Muscle of leg (tissue), 16 donors: ENCODE measurements around the gene TUBB. TPM values are rescaled to one million over a fixed set of nuclear protein-coding genes. Genes with fewer than 3 reads are reported as not detected.

ENCODE experiments used
- DNase-seq: peaks from one replicate; pipeline ENCODE4 v3.0.0; 2013
- H3K27ac ChIP-seq: one replicate; pipeline ENCODE4 v1.5.1; 2013; ENCODE audit warnings: mild to moderate bottlenecking, low read length, control low read depth
- H3K27me3 ChIP-seq: one replicate; pipeline ENCODE4 v1.6.1; 2013; ENCODE audit warnings: low read length; ENCODE audit not compliant: control insufficient read depth, insufficient read depth
- H3K36me3 ChIP-seq: one replicate; pipeline ENCODE4 v1.6.1; 2013; ENCODE audit warnings: low read length; ENCODE audit not compliant: control insufficient read depth, insufficient read depth
- H3K4me1 ChIP-seq: one replicate; pipeline ENCODE4 v1.6.1; 2013; ENCODE audit warnings: low read length; ENCODE audit not compliant: control insufficient read depth, insufficient read depth
- H3K4me3 ChIP-seq: one replicate; pipeline ENCODE4 v1.5.1; 2013; ENCODE audit warnings: low read length, control low read depth
- H3K9me3 ChIP-seq: replicated peaks from 2 replicates; pipeline ENCODE4 v1.6.1; 2013; ENCODE audit warnings: low read depth, low read length; ENCODE audit not compliant: control insufficient read depth
- WGBS: methylation state at CpG from one replicate; pipeline ENCODE4 v1.1.5; 2013; ENCODE audit warnings: missing lambda C conversion rate; ENCODE audit not compliant: insufficient coverage; 5-methylcytosine and 5-hydroxymethylcytosine counted together
- long read RNA-seq, 11 donors: transcript quantifications; one replicate each; lab custom pipeline, GENCODE V29; 2026
- polyA plus RNA-seq, 8 donors: library from polyadenylated mRNA; unstranded; fragments of 120-200 nt; gene quantifications; one replicate each; pipeline versions ENCODE4 v1.2.1 to v1.2.3, GENCODE V29; 2013; ENCODE audit warnings: inconsistent platforms in 1 of 8, low replicate concordance in 1 of 8; ENCODE audit not compliant: insufficient read length in 8 of 8, insufficient read depth in 1 of 8
- total RNA-seq: library from RNA; stranded (reverse); fragments of 120-200 nt; gene quantifications from one replicate; pipeline ENCODE4 v1.2.4, GENCODE V29; 2013

Gene TUBB
- total RNA-seq = 403 TPM
- polyA plus RNA-seq = 1,000 to 10,000 TPM in 3 of 8 donors, 100 to 1,000 TPM in 5; 686 to 1,098 (median 967) TPM
- long read RNA-seq, donor 1, transcript TUBB-205 (4 exons, 2,670 nt) = major isoform, 232 of 296 reads
- long read RNA-seq, donor 1, partial matches to known transcripts = 49 of 296 reads
- long read RNA-seq, donor 1, other reads (novel, unspliced or antisense) = 15 of 296 reads
- long read RNA-seq, donor 2, transcript TUBB-205 (4 exons, 2,670 nt) = major isoform, 67 of 67 reads
- long read RNA-seq, donor 2, partial matches to known transcripts = 0 of 67 reads
- long read RNA-seq, donor 2, other reads (novel, unspliced or antisense) = 0 of 67 reads
- long read RNA-seq, donor 3, transcript TUBB-205 (4 exons, 2,670 nt) = major isoform, 498 of 530 reads
- long read RNA-seq, donor 3, partial matches to known transcripts = 32 of 530 reads
- long read RNA-seq, donor 3, other reads (novel, unspliced or antisense) = 0 of 530 reads
- long read RNA-seq, donor 4, transcript TUBB-205 (4 exons, 2,670 nt) = major isoform, 383 of 426 reads
- long read RNA-seq, donor 4, partial matches to known transcripts = 43 of 426 reads
- long read RNA-seq, donor 4, other reads (novel, unspliced or antisense) = 0 of 426 reads
- long read RNA-seq, donor 5, transcript TUBB-205 (4 exons, 2,670 nt) = major isoform, 1,005 of 1,131 reads
- long read RNA-seq, donor 5, partial matches to known transcripts = 104 of 1,131 reads
- long read RNA-seq, donor 5, other reads (novel, unspliced or antisense) = 21 of 1,131 reads
- long read RNA-seq, donor 6, transcript TUBB-205 (4 exons, 2,670 nt) = major isoform, 959 of 1,069 reads
- long read RNA-seq, donor 6, partial matches to known transcripts = 87 of 1,069 reads
- long read RNA-seq, donor 6, other reads (novel, unspliced or antisense) = 22 of 1,069 reads
- long read RNA-seq, donor 7, transcript TUBB-205 (4 exons, 2,670 nt) = major isoform, 578 of 812 reads
- long read RNA-seq, donor 7, partial matches to known transcripts = 221 of 812 reads
- long read RNA-seq, donor 7, other reads (novel, unspliced or antisense) = 12 of 812 reads
- long read RNA-seq, donor 8, transcript TUBB-205 (4 exons, 2,670 nt) = major isoform, 294 of 327 reads
- long read RNA-seq, donor 8, partial matches to known transcripts = 32 of 327 reads
- long read RNA-seq, donor 8, other reads (novel, unspliced or antisense) = 0 of 327 reads
- long read RNA-seq, donor 9, transcript TUBB-205 (4 exons, 2,670 nt) = major isoform, 411 of 661 reads
- long read RNA-seq, donor 9, partial matches to known transcripts = 241 of 661 reads
- long read RNA-seq, donor 9, other reads (novel, unspliced or antisense) = 7 of 661 reads
- long read RNA-seq, donor 10, transcript TUBB-205 (4 exons, 2,670 nt) = major isoform, 468 of 1,157 reads
- long read RNA-seq, donor 10, partial matches to known transcripts = 661 of 1,157 reads
- long read RNA-seq, donor 10, other reads (novel, unspliced or antisense) = 27 of 1,157 reads
- long read RNA-seq, donor 11, transcript TUBB-205 (4 exons, 2,670 nt) = major isoform, 346 of 489 reads
- long read RNA-seq, donor 11, partial matches to known transcripts = 143 of 489 reads
- long read RNA-seq, donor 11, other reads (novel, unspliced or antisense) = 0 of 489 reads

- Histone ChIP-seq H3K27ac (peak within 1 kb of the TSS; percentile 99), H3K4me1 (peaks cover 32% of the 10 kb centered on the region), H3K27me3 (no peaks in the 10 kb centered on the region), H3K36me3 (peaks cover 35% of the 10 kb centered on the region), H3K9me3 (no peaks in the 10 kb centered on the region), H3K4me3 (peak within 1 kb of the TSS; percentile 91)
- DNase-seq = peak; percentile 100
- under 1% methylated on average over 35 of the region's 38 CpGs for WGBS
Measured at GRCh38 chr6:30719791-30720737, at the start of gene TUBB. Gene TUBB, plus strand, starts transcription at chr6:30720352. Its CDS starts 155 bp downstream, at chr6:30720507.

- WGBS = 78% methylated on average over 17 of the region's 27 CpGs
- peaks cover 10% of the 10 kb centered on the region for H3K4me1 ChIP-seq
- DNase-seq = no peak
- H3K27me3 ChIP-seq = no peaks in the 10 kb centered on the region
- no peak overlapping the region for H3K4me3 ChIP-seq
- H3K9me3 ChIP-seq = no peaks in the 10 kb centered on the region
- no peak overlapping the region for H3K27ac ChIP-seq
- H3K36me3 ChIP-seq = peaks cover 38% of the 10 kb centered on the region
Measured at GRCh38 chr6:30670760-30671527, 49.2 kb upstream of the TUBB start.

GRCh38 chr6:30672445-30673253 is 47.5 kb upstream of the TUBB start, which contains the start of gene DHX16:
Gene DHX16, minus strand, starts transcription at chr6:30673006. Its CDS starts 165 bp downstream, at chr6:30672841.
- H3K27ac ChIP-seq = peak within 1 kb of the TSS; percentile 48
- DNase-seq = peak; percentile 99
- no peaks in the 10 kb centered on the region for H3K9me3 ChIP-seq
- peaks cover 10% of the 10 kb centered on the region for H3K4me1 ChIP-seq
- H3K27me3 ChIP-seq = no peaks in the 10 kb centered on the region
- peaks cover 47% of the 10 kb centered on the region for H3K36me3 ChIP-seq
- under 1% methylated on average over 45 of the region's 57 CpGs for WGBS
- peak within 1 kb of the TSS; percentile 74 for H3K4me3 ChIP-seq

GRCh38 chr6:30676660-30677285 is 43.4 kb upstream of the TUBB start:
- WGBS = 74% methylated on average over 4 of the region's 10 CpGs
- no peaks in the 10 kb centered on the region for H3K27me3 ChIP-seq
- H3K27ac ChIP-seq = no peak overlapping the region
- H3K36me3 ChIP-seq = peaks cover 50% of the 10 kb centered on the region
- peaks cover 28% of the 10 kb centered on the region for H3K4me1 ChIP-seq
- H3K9me3 ChIP-seq = no peaks in the 10 kb centered on the region
- no peak for DNase-seq
- H3K4me3 ChIP-seq = no peak overlapping the region

GRCh38 chr6:30678964-30679726 is 41.0 kb upstream of the TUBB start:
- WGBS = 16% methylated on average over 6 of the region's 31 CpGs
- DNase-seq = peak; percentile 87
- H3K4me1 ChIP-seq = peaks cover 45% of the 10 kb centered on the region
- no peaks in the 10 kb centered on the region for H3K27me3 ChIP-seq
- H3K4me3 ChIP-seq = no peak overlapping the region
- peaks cover 64% of the 10 kb centered on the region for H3K36me3 ChIP-seq
- H3K9me3 ChIP-seq = no peaks in the 10 kb centered on the region
- peak overlapping the region; percentile 13 for H3K27ac ChIP-seq

- DNase-seq = no peak
- no peak overlapping the region for H3K4me3 ChIP-seq
- peaks cover 52% of the 10 kb centered on the region for H3K4me1 ChIP-seq
- peaks cover 67% of the 10 kb centered on the region for H3K36me3 ChIP-seq
- 44% methylated on average over 1 of the region's 7 CpGs for WGBS
- no peaks in the 10 kb centered on the region for H3K9me3 ChIP-seq
- H3K27ac ChIP-seq = peak overlapping the region; percentile 13
- H3K27me3 ChIP-seq = no peaks in the 10 kb centered on the region
Measured at GRCh38 chr6:30679765-30680535, 40.2 kb upstream of the TUBB start.
